Measurements from ENCODE around the gene C1QTNF5.

C1QTNF5 gene

GRCh38 chr11:119359365-119360214, 18.9 kb upstream of the C1QTNF5 start:
- no peak for DNase-seq (ENCODE audit: low read depth)

DNA sequence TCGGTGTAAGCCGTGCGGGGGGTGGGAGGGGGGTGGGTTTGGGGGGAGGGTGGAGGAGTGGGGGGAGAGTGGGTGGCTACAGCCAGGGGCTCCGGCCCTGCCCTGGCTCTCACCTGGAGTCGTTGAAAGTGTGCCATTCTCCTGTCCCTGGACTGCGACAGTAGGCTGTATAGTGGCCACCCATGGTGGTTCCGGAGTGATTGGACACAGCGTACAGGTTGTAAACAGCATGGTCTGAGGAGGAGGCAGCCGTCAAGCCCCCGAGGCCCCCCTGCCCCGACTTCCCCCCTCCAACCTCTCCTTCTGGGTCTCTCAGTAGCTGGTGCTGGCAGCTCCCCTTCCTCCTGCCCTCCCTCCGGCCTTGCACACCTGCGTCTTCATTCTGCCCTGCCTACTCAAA, 16.4 kb upstream of the C1QTNF5 start:
- DNase-seq (ENCODE audit: low read depth): no peak

- DNase-seq (ENCODE audit: low read depth): peak; percentile 61
These were observed 15.8 kb upstream of the C1QTNF5 start for GRCh38 chr11:119356349-119357031.

GRCh38 chr11:119355091-119355843, 14.6 kb upstream of the C1QTNF5 start:
- DNase-seq (ENCODE audit: low read depth): no peak

- DNase-seq (ENCODE audit: low read depth): no peak
These were observed 12.2 kb upstream of the C1QTNF5 start for GRCh38 chr11:119352857-119353260.

DNA sequence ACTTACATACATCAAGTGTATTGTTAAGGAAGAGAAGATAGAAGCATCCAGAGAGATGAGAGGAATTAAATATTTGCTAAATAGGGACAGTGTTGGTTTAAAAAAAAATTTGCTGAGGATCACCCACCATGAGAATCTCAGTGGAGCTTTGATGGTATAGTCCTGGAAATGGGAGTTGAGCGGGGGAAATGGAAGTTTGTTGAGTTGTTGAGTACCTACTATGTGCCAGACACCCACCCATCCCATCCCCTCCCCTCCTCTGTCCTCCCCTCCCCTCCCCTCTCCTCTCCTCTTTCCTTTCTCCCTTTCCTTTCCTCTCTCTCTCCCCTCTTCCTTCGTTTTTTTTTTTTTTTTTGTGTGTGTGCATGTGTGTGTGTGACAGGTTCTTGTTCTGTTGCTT, 10.5 kb upstream of the C1QTNF5 start:
- no peak for DNase-seq (ENCODE audit: low read depth)

GRCh38 chr11:119350302-119350701, 9.6 kb upstream of the C1QTNF5 start:
- DNase-seq (ENCODE audit: low read depth): no peak

- peak; percentile 35 for DNase-seq (ENCODE audit: low read depth)
These were observed 7.4 kb upstream of the C1QTNF5 start for GRCh38 chr11:119347940-119348605.

DNA sequence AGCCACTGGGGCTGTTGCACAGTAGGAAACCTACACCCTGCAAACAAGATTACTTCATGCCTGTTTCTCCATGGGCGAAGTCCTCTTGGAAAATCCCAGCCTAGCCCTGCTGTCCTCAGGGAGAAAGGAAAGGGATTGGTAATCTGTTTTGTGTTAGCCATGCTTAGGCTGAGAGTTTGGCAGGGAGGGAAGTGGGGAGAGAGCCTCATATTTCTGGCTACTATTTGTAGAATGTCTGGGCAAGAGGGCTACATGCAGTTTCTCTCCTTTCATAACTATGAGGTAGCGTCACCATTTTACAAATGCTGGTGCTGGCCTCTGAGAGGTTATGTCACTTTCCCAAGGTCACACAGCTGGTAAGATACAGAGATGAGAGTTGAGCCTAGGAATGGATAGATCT, 6.6 kb upstream of the C1QTNF5 start:
- DNase-seq (ENCODE audit: low read depth): peak; percentile 87

DNA sequence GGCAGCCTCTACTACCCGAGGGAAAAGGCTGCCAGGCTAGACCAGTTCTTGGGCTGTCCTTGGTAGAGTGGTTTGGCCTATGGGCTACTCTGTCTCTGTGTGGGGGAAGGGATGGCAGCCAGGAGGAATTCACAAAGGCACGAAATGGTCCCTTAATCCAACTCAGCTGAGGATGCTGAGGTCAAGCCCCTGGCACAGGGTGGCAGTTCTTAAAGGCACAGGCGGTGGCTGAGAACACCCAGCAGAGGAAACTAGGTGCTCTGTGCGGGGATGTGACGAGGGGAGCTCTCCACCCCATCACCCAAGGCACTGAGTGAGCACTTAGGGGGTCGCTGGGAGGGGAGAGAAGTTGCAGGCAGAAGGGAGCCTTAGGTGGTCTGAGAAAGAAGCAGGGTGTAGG, 5.9 kb upstream of the C1QTNF5 start, which contains the start of gene MFRP:
Gene MFRP, minus strand, starts transcription at position 101 of the 400 bp plus-strand sequence. CDS start 192 bp downstream, outside the sequence.
- DNase-seq (ENCODE audit: low read depth): no peak

GRCh38 chr11:119345685-119346084, 5.0 kb upstream of the C1QTNF5 start:
- DNase-seq (ENCODE audit: low read depth): no peak

DNA sequence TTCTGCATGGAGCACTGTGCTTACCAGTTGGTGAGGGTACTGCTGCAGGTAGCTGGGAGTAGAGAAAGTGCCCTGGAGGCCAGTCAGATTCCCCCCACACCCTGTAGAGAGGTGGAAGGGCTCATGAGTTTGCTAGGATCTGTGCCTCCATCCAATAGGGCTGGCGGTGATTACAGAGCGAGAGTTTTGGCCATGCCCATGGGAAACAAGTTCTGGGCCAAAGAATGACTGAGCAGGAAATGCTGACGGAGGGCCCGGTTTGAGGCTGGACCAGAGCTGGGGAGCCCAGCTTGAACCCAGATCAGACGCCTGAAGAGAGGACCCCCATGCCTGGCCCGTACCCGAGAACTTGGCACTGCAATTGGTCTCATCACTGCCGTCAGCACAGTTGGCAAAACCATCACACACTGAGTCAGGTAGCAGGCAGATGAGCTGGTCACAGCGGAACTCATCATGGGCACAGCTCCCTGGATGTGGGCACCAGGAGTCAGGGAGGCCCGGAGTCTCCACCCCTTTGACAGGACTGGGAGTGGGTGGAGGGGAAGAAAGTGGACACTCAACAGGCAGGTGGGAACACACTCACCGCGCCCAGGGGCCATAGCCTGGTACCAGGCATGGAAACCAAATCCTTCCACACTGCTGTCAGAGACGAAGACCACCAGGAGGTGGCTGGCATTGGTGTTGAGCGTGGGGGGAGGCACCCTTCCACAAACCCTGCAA, 3.8 kb upstream of the C1QTNF5 start:
- DNase-seq (ENCODE audit: low read depth): no peak

GRCh38 chr11:119343726-119344125, 3.0 kb upstream of the C1QTNF5 start:
- DNase-seq (ENCODE audit: low read depth): no peak

DNA sequence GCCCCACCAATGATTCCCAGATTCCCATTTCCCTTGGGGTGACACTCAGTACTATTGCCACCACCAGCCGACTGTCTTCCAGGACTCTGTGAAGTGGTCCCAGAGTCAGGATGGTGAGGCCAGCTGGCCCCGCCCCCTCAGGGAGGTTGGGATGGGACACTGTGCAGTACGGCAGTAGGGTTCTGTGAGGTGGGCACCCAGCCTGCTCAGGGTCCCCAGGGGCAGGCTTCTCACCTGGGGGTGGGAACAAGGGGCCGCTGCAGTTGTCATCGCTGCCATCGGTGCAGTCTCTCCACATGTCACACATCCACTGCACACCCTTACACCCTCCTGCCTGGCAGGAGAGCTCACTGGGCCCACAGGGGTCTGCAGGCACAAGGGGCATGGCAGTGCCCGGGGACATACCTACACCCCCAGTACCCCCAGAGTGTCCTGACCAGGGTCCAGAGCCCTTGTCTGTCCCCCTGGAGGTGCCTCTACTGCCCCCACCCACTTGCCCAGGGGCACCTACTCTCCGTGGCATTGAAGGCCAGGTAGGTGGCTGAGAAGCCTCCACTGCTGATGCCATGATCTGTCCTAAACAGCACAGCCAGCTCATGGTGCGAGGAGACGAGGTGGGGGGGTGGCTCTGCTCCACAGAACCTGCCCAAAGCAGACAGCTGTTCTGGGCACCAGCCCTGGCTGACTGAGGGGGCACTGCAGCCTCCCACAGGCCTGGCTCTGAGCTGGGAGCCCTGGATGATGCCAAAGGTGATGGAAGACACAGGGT, 1.9 kb upstream of the C1QTNF5 start:
- no peak for DNase-seq (ENCODE audit: low read depth)

- no peak for DNase-seq (ENCODE audit: low read depth)
These were observed 1.3 kb upstream of the C1QTNF5 start for GRCh38 chr11:119342023-119342300.

GRCh38 chr11:119341222-119342022, 739 bp upstream of the C1QTNF5 start:
- no peak for DNase-seq (ENCODE audit: low read depth)

- peak; percentile 47 for DNase-seq (ENCODE audit: low read depth)
These were observed 921 bp downstream of the C1QTNF5 start for GRCh38 chr11:119339589-119340334.

- DNase-seq (ENCODE audit: low read depth): no peak
These were observed 1.6 kb downstream of the C1QTNF5 start for GRCh38 chr11:119338965-119339588.

Data from fibroblast of gingiva (primary cell).